ENCODE results near the gene RAD51D.

The RAD51D gene

GRCh38 chr17:35142467-35142796, 22.8 kb upstream of the RAD51D start:
- peak overlapping the region; percentile 96; the same call in 1 of the 2 replicates for H3K4me3 ChIP-seq (ENCODE audit: control insufficient read depth, low read depth, low read length)
- no peak for TF ChIP-seq CTCF (IDR thresholded peaks at IDR 0.05; ENCODE audit: control insufficient read depth, insufficient read depth, low read depth, low read length, missing control alignments)
- DNase-seq (ENCODE audit: low read depth) = no peak

- peak; percentile 96 for TF ChIP-seq CTCF (IDR thresholded peaks at IDR 0.05; ENCODE audit: control insufficient read depth, insufficient read depth, low read depth, low read length, missing control alignments)
- peak within 1 kb of the TSS; percentile 96 for H3K4me3 ChIP-seq (ENCODE audit: control insufficient read depth, low read depth, low read length)
- DNase-seq (ENCODE audit: low read depth) = no peak
Measured at GRCh38 chr17:35141681-35142466, 22.2 kb upstream of the RAD51D start, which contains the start of gene NLE1. Gene NLE1 (minus strand): TSS chr17:35142303. CDS start chr17:35142275, 28 bp downstream.

- H3K4me3 ChIP-seq (ENCODE audit: control insufficient read depth, low read depth, low read length) = no peak overlapping the region
- TF ChIP-seq CTCF (IDR thresholded peaks at IDR 0.05; ENCODE audit: control insufficient read depth, insufficient read depth, low read depth, low read length, missing control alignments) = no peak
- DNase-seq (ENCODE audit: low read depth) = no peak
Measured at GRCh38 chr17:35138218-35138617, 18.6 kb upstream of the RAD51D start.

GRCh38 chr17:35135322-35135721, 15.7 kb upstream of the RAD51D start:
- H3K4me3 ChIP-seq (ENCODE audit: control insufficient read depth, low read depth, low read length) = no peak overlapping the region
- no peak for DNase-seq (ENCODE audit: low read depth)
- no peak for TF ChIP-seq CTCF (IDR thresholded peaks at IDR 0.05; ENCODE audit: control insufficient read depth, insufficient read depth, low read depth, low read length, missing control alignments)

GRCh38 chr17:35132816-35133550, 13.3 kb upstream of the RAD51D start:
- H3K4me3 ChIP-seq (ENCODE audit: control insufficient read depth, low read depth, low read length) = no peak overlapping the region
- no peak for TF ChIP-seq CTCF (IDR thresholded peaks at IDR 0.05; ENCODE audit: control insufficient read depth, insufficient read depth, low read depth, low read length, missing control alignments)
- no peak for DNase-seq (ENCODE audit: low read depth)

- no peak for DNase-seq (ENCODE audit: low read depth)
- TF ChIP-seq CTCF (IDR thresholded peaks at IDR 0.05; ENCODE audit: control insufficient read depth, insufficient read depth, low read depth, low read length, missing control alignments) = no peak
- no peak overlapping the region for H3K4me3 ChIP-seq (ENCODE audit: control insufficient read depth, low read depth, low read length)
Measured at GRCh38 chr17:35132099-35132498, 12.4 kb upstream of the RAD51D start.
